HT1080 (cell line): ENCODE data around the gene DUSP6. TPM values are rescaled to one million over a fixed set of nuclear protein-coding genes. Genes with fewer than 3 reads are reported as not detected.

Experiments
- DNase-seq: peaks from one replicate; pipeline ENCODE4 v3.0.0-alpha.2; 2015; ENCODE audit warnings: low read depth
- total RNA-seq: library from RNA; depleted of rRNA; stranded (reverse); fragments of >200 nt; shearing (Covaris generic); gene quantifications from 2 replicates; pipeline ENCODE4 v1.2.3, GENCODE V29; 2014

The DUSP6 gene
- total RNA-seq, 1 experiment from 2014 or later = 0.32 TPM

- DNase-seq = peak; percentile 30
These were observed 18.6 kb downstream of the DUSP6 start for GRCh38 chr12:89333564-89334252.

- no peak for DNase-seq
These were observed 23.9 kb downstream of the DUSP6 start for GRCh38 chr12:89328151-89329030.

GRCh38 chr12:89327486-89328094 lies 24.7 kb downstream of the DUSP6 start:
- DNase-seq = no peak

- no peak for DNase-seq
These were observed 25.9 kb downstream of the DUSP6 start for GRCh38 chr12:89326239-89327040.

GRCh38 chr12:89325495-89325894 lies 26.8 kb downstream of the DUSP6 start:
- DNase-seq = no peak

GRCh38 chr12:89324437-89324836 lies 27.9 kb downstream of the DUSP6 start:
- no peak for DNase-seq

- DNase-seq = no peak
These were observed 28.6 kb downstream of the DUSP6 start for GRCh38 chr12:89323568-89324218.

GRCh38 chr12:89320735-89321134 lies 31.6 kb downstream of the DUSP6 start:
- DNase-seq = no peak

- no peak for DNase-seq
These were observed 32.7 kb downstream of the DUSP6 start for GRCh38 chr12:89319606-89320005.

GRCh38 chr12:89319122-89319521 lies 33.2 kb downstream of the DUSP6 start:
- DNase-seq = no peak

GRCh38 chr12:89316705-89317139 lies 35.6 kb downstream of the DUSP6 start:
- no peak for DNase-seq

- no peak for DNase-seq
These were observed 38.1 kb downstream of the DUSP6 start for GRCh38 chr12:89314060-89314761.

GRCh38 chr12:89311703-89312293 lies 40.5 kb downstream of the DUSP6 start:
- no peak for DNase-seq

GRCh38 chr12:89309815-89310214 lies 42.5 kb downstream of the DUSP6 start:
- no peak for DNase-seq

- peak; percentile 56 for DNase-seq
These were observed 42.9 kb downstream of the DUSP6 start for GRCh38 chr12:89309440-89309802.

GRCh38 chr12:89307474-89308253 lies 44.6 kb downstream of the DUSP6 start:
- no peak for DNase-seq

GRCh38 chr12:89306827-89307473 lies 45.4 kb downstream of the DUSP6 start:
- no peak for DNase-seq

GRCh38 chr12:89305373-89305772 lies 46.9 kb downstream of the DUSP6 start:
- DNase-seq = no peak
